HL-60 (cell line): Measurements from ENCODE around the gene SLIT2.

Experiments used
- TF ChIP-seq, protein P1 (sequence below): IDR thresholded peaks from one replicate; pipeline ENCODE4 v1.5.1; 2011; ENCODE audit warnings: low read length, control low read depth, inconsistent platforms; ENCODE audit not compliant: insufficient read depth
- TF ChIP-seq, protein P2 (sequence below): IDR thresholded peaks from 2 replicates; pipeline ENCODE4 v1.6.1; 2012; ENCODE audit warnings: low read depth; ENCODE audit not compliant: insufficient replicate concordance

DNA sequence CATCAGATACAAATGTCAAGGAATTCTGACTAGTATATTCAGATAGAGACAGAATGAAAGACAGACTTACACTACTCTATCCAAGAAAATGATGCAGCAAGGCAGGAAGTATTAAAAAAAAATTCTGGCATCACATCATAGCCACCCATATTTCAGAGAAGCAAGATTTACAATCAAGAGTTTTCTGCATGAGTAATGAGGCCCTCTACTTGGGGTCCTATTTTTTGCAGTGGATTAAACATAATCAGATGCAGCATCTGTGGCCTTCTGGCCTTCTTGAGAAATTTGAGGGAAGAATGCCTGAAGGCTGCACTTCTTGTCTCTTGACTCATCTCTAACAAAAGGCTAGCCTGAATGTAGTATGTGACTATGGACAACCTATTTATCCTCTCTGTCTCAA lies 48.2 kb upstream of the SLIT2 start:
- TF ChIP-seq, protein P1, sequence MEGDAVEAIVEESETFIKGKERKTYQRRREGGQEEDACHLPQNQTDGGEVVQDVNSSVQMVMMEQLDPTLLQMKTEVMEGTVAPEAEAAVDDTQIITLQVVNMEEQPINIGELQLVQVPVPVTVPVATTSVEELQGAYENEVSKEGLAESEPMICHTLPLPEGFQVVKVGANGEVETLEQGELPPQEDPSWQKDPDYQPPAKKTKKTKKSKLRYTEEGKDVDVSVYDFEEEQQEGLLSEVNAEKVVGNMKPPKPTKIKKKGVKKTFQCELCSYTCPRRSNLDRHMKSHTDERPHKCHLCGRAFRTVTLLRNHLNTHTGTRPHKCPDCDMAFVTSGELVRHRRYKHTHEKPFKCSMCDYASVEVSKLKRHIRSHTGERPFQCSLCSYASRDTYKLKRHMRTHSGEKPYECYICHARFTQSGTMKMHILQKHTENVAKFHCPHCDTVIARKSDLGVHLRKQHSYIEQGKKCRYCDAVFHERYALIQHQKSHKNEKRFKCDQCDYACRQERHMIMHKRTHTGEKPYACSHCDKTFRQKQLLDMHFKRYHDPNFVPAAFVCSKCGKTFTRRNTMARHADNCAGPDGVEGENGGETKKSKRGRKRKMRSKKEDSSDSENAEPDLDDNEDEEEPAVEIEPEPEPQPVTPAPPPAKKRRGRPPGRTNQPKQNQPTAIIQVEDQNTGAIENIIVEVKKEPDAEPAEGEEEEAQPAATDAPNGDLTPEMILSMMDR, result no peak
- TF ChIP-seq, protein P2, sequence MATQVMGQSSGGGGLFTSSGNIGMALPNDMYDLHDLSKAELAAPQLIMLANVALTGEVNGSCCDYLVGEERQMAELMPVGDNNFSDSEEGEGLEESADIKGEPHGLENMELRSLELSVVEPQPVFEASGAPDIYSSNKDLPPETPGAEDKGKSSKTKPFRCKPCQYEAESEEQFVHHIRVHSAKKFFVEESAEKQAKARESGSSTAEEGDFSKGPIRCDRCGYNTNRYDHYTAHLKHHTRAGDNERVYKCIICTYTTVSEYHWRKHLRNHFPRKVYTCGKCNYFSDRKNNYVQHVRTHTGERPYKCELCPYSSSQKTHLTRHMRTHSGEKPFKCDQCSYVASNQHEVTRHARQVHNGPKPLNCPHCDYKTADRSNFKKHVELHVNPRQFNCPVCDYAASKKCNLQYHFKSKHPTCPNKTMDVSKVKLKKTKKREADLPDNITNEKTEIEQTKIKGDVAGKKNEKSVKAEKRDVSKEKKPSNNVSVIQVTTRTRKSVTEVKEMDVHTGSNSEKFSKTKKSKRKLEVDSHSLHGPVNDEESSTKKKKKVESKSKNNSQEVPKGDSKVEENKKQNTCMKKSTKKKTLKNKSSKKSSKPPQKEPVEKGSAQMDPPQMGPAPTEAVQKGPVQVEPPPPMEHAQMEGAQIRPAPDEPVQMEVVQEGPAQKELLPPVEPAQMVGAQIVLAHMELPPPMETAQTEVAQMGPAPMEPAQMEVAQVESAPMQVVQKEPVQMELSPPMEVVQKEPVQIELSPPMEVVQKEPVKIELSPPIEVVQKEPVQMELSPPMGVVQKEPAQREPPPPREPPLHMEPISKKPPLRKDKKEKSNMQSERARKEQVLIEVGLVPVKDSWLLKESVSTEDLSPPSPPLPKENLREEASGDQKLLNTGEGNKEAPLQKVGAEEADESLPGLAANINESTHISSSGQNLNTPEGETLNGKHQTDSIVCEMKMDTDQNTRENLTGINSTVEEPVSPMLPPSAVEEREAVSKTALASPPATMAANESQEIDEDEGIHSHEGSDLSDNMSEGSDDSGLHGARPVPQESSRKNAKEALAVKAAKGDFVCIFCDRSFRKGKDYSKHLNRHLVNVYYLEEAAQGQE, result no peak
